Right hindlimb (tissue), 1 donor: Measurements from ENCODE around the gene ZFYVE28.

ENCODE experiments used
- DNase-seq: peaks from one replicate; pipeline ENCODE4 v3.0.0-alpha.2; 2018

The ZFYVE28 gene

GRCh38 chr4:2256156-2256731, 162.2 kb downstream of the ZFYVE28 start:
- DNase-seq: peak; percentile 61

- peak; percentile 51 for DNase-seq
Observed at GRCh38 chr4:2255501-2256155, 162.8 kb downstream of the ZFYVE28 start.

- peak; percentile 7 for DNase-seq
Observed at GRCh38 chr4:2254665-2255500, 163.6 kb downstream of the ZFYVE28 start.

GRCh38 chr4:2253160-2254084, 165.0 kb downstream of the ZFYVE28 start:
- DNase-seq: no peak

GRCh38 chr4:2252530-2253091, 165.8 kb downstream of the ZFYVE28 start:
- no peak for DNase-seq

- DNase-seq: no peak
Observed at GRCh38 chr4:2251795-2252529, 166.5 kb downstream of the ZFYVE28 start.

GRCh38 chr4:2251073-2251794, 167.2 kb downstream of the ZFYVE28 start:
- DNase-seq: peak; percentile 13

GRCh38 chr4:2250357-2251072, 167.9 kb downstream of the ZFYVE28 start:
- peak; percentile 12 for DNase-seq

- DNase-seq: no peak
Observed at GRCh38 chr4:2249526-2250356, 168.7 kb downstream of the ZFYVE28 start.

- DNase-seq: no peak
Observed at GRCh38 chr4:2248821-2249261, 169.6 kb downstream of the ZFYVE28 start.

GRCh38 chr4:2248044-2248780, 170.2 kb downstream of the ZFYVE28 start:
- DNase-seq: no peak

- DNase-seq: peak; percentile 25
Observed at GRCh38 chr4:2247128-2248043, 171.1 kb downstream of the ZFYVE28 start.

GRCh38 chr4:2246384-2247127, 171.9 kb downstream of the ZFYVE28 start:
- no peak for DNase-seq

- DNase-seq: no peak
Observed at GRCh38 chr4:2245787-2246275, 172.6 kb downstream of the ZFYVE28 start.

GRCh38 chr4:2245057-2245786, 173.2 kb downstream of the ZFYVE28 start:
- no peak for DNase-seq
